Measurements from ENCODE around the gene FRS2. TPM values are rescaled to one million over a fixed set of nuclear protein-coding genes. Genes with fewer than 3 reads are reported as not detected.

Gene FRS2
- total RNA-seq, 1 experiment from 2014 or later: 33.7 TPM

- Histone ChIP-seq H2BK120ac (ENCODE audit: low read depth, low read length, poor library complexity, severe bottlenecking) (no peak overlapping the region), H2AFZ (ENCODE audit: low read length) (no peak overlapping the region), H3K18ac (ENCODE audit: insufficient read length, low read depth, low read length) (no peak overlapping the region), H3K79me1 (ENCODE audit: insufficient read depth, low read depth, low read length, poor library complexity, severe bottlenecking) (no peaks in the 10 kb centered on the region), H3K56ac (ENCODE audit: insufficient read length, low read depth, low read length) (no peak overlapping the region), H3K79me2 (ENCODE audit: insufficient read depth, low read length) (no peaks in the 10 kb centered on the region), H3K23me2 (ENCODE audit: insufficient read length, low read depth, low read length, poor library complexity, severe bottlenecking) (no peaks in the 10 kb centered on the region), H4K8ac (replicated peaks; ENCODE audit: insufficient read length, low read depth, low read length) (no peak overlapping the region), H3K23ac (ENCODE audit: insufficient read length, low read depth, low read length) (no peak overlapping the region), H3K27ac (ENCODE audit: insufficient read length, low read depth, low read length) (no peak overlapping the region), H2AK5ac (ENCODE audit: insufficient read length, low read length) (no peak overlapping the region), H2BK15ac (ENCODE audit: low read depth, low read length) (no peak overlapping the region), H3K4me2 (ENCODE audit: insufficient read depth, insufficient read length, low read length) (no peak overlapping the region), H4K5ac (ENCODE audit: insufficient read length, low read depth, low read length) (no peak overlapping the region), H3K4ac (ENCODE audit: low read depth, low read length) (no peak overlapping the region), H2BK12ac (ENCODE audit: insufficient read length, low read depth, low read length) (no peak overlapping the region), H3K9ac (ENCODE audit: extremely low read depth, insufficient read length, low read length) (no peak overlapping the region), H2BK5ac (ENCODE audit: insufficient read length, low read length) (no peak overlapping the region), H3K9me3 (ENCODE audit: control insufficient read depth, low read depth, low read length) (no peaks in the 10 kb centered on the region), H4K20me1 (ENCODE audit: control insufficient read depth, insufficient read depth, insufficient read length) (no peaks in the 10 kb centered on the region), H3T11ph (ENCODE audit: low read length) (no peak overlapping the region), H3K14ac (ENCODE audit: insufficient read depth, low read length) (no peak overlapping the region), H4K91ac (ENCODE audit: insufficient read length, low read depth, low read length) (no peak overlapping the region), H3K4me1 (ENCODE audit: insufficient read depth, low read length) (no peaks in the 10 kb centered on the region), H3K27me3 (ENCODE audit: insufficient read depth, low read length) (no peaks in the 10 kb centered on the region), H2BK20ac (ENCODE audit: low read depth, low read length, poor library complexity, severe bottlenecking) (no peak overlapping the region)
- H3K27ac Mint-ChIP-seq: no peak overlapping the region; a peak in 1 of 7 replicates
- peaks cover 53 to 71% (median 68%) of the 10 kb centered on the region in 3 experiments; a peak in 6 of 7 replicates for H3K36me3 Mint-ChIP-seq (ENCODE audit: insufficient read depth in 1 of 3, low read depth in 3 of 3)
- no peak for DNase-seq
- H3K4me1 Mint-ChIP-seq: no peaks in the 10 kb centered on the region
- H3K27me3 Mint-ChIP-seq (ENCODE audit: low read depth): no peaks in the 10 kb centered on the region; the same call in 1 of the 2 replicates
- H3K4me3 Mint-ChIP-seq: no peak overlapping the region
- H3K9me3 Mint-ChIP-seq: 0 out of 5 replicates have a peak, but pooled peaks cover 0 to 2% of the 10 kb centered on the region in 2 experiments
- no peak for TF ChIP-seq CTCF (conservative IDR thresholded peaks at IDR 0.05)
Measured at GRCh38 chr12:69600804-69601203, 130.6 kb downstream of the FRS2 start.
